HepG2 (cell line): ENCODE data around the gene ZNF99.
"Not testable (repeated sequence)": the region's sequence is repeated elsewhere in the genome, so short reads cannot be mapped to it uniquely, and the experiment has no call there.

Experiments used
- ATF6 ChIP-seq: sonication (generic); formaldehyde crosslinking; conservative IDR thresholded peaks from 2 replicates; pipeline ENCODE4 v1.4.0; 2020; ENCODE audit warnings: missing genetic modification reagents
- CAMTA2 ChIP-seq: sonication (generic); formaldehyde crosslinking; IDR thresholded peaks from 2 replicates; pipeline ENCODE4 v1.4.0; 2020; ENCODE audit warnings: mild to moderate bottlenecking, missing genetic modification reagents, borderline replicate concordance
- ETV5 ChIP-seq: IDR thresholded peaks from 2 replicates; pipeline ENCODE4 v1.6.1; 2018; ENCODE audit warnings: missing biosample characterization, missing genetic modification reagents, inconsistent platforms, borderline replicate concordance
- HDAC2 ChIP-seq: sonication (generic); formaldehyde crosslinking; IDR thresholded peaks from 2 replicates; pipeline ENCODE4 v1.4.0; 2020; ENCODE audit warnings: missing genetic modification reagents
- KLF6 ChIP-seq: IDR thresholded peaks from 2 replicates; pipeline ENCODE4 v1.8.0; 2016; ENCODE audit warnings: missing biosample characterization, missing genetic modification reagents
- MAFK ChIP-seq, 2 experiments: IDR thresholded peaks in 1 of 2; conservative IDR thresholded peaks in 1 of 2; 2 replicates each; pipeline ENCODE4 v1.6.1; 2011; ENCODE audit warnings: improper control_type of control experiment in 2 of 2, low read length in 2 of 2
- TEAD2 ChIP-seq: sonication (generic); formaldehyde crosslinking; IDR thresholded peaks from 2 replicates; pipeline ENCODE4 v1.9.0; 2021; ENCODE audit warnings: missing genetic modification reagents

- TF ChIP-seq TEAD2 (CRISPR knock-in tag); HDAC2 (CRISPR knock-in tag); ETV5; CAMTA2 (CRISPR knock-in tag); MAFK (conservative IDR thresholded peaks at IDR 0.05 in 1 of 2, IDR thresholded peaks at IDR 0.05 in 1 of 2; ENCODE audit: low read length in 2 of 2); ATF6 (CRISPR knock-in tag); KLF6 (CRISPR knock-in tag): not testable (repeated sequence)
Measured at GRCh38 chr19:22721533-22721932, 62.4 kb downstream of the ZNF99 start.
